EH (cell line): Measurements from ENCODE around the gene SARS1.
"Not testable (repeated sequence)": the region's sequence is repeated elsewhere in the genome, so short reads cannot be mapped to it uniquely, and the experiment has no call there.

ENCODE experiments used
- DNase-seq: peaks from one replicate; pipeline ENCODE4 v3.0.0-alpha.2; 2015; ENCODE audit warnings: low read depth

Gene SARS1

DNA sequence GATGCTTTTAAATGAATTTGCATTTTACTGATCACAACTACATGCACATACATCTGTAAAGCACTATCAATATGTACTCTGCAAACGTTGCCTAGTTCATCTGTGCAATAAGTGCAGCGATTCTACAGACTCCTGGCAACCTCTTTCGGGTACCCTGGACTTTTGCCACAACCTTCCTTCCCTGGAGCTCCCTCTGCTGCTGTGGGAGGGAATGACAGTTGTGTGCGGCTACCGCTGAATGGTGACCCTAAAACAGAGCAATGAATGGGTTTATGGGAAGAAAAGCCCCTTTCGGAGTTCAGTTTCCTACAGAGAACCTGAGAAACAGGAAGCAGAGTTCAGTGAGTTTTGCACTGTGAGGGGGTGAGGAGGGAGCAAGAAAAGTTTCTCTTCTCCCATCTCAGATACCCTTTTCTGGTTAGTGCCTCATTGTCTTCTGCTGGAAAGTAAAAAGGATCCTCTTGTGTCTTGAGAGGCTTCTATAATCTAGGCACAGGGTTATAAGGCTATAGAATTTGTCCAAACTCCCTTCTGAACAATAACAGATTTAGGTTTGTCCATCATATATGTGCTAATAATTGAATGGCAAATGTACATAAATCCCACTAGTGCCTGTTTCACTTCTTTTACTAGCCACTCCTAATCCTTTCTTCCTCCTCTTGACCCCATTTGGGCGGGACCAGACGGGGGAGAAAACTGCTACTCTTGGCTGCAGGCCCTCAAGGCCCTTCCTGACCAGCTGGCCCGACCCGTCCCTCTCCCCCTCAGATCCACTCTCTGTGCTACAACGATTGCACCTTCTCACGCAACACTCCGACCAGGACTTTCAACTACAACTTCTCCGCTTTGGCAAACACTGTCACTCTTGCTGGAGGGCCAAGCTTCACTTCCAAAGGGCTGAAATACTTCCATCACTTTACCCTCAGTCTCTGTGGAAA lies 19.8 kb upstream of the SARS1 start:
- no peak for DNase-seq

DNA sequence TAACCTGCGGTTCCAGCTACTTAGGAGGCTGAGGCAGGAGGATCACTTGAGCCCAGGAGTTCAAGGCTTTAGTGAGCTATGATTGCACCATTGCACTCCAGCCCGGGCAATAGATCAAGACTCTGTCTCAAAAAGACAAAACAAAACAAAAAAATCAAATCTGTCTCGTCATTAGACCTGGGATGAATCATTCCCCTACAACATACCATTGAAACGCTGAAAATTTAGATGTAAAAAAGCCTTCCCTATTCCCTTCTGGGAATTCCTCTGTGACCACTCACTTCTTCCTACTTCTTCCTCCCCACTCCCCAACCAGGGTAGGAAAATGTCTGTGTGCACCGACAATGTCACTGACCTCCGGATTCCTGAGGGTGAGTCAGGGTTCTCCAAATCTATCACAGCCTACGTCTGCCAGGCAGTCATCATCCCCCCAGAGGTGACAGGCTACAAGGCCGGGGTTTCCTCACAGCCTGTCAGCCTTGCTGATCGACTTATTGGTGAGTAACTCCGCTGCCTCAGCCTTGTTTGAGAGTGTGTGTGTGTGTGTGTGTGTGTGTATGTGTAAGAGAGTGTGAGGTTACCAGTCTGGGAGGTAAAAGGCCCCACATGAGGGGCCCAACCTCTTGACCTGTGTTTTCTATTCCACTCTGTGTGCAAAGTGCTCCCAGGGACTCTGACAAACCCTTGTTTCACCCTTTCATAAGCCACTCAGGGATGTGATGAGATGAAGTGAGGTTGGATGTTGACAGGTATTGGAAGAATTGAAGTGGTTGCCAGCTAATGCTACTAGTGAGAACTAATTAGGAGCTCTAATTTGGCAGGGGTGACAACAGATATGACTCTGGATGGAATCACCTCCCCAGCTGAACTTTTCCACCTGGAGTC lies 16.3 kb upstream of the SARS1 start:
- DNase-seq = peak; percentile 100

DNA sequence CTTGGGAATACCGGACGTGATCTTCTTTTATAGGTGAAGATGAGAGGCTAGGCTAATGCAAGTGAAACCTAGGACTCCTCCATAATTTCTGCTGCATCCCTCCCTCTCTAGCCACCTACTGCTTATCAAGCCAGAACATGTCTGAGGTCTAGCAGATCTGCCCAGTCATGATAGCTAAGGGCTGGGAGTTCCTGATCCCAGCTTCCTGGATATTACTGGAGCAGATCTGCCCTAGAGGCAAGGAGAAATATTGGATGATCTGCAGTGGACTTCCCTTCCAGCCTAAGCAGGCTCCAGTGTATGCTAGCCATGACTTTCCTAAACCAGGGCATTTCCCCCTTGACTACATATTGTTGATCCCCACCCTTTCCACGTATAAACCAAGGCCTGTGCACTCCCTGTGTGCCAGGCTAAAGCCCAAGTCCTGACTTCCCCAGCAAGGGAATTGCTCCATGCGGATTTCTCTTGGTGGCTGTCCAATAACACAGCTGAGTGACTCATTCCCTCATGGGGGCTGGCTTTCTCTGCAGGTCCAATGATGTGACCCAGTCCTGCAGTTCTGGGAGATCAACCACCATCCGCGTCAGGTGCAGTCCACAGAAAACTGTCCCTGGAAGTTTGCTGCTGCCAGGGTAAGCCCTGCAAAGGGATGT lies 15.5 kb upstream of the SARS1 start:
- DNase-seq = peak; percentile 91

DNA sequence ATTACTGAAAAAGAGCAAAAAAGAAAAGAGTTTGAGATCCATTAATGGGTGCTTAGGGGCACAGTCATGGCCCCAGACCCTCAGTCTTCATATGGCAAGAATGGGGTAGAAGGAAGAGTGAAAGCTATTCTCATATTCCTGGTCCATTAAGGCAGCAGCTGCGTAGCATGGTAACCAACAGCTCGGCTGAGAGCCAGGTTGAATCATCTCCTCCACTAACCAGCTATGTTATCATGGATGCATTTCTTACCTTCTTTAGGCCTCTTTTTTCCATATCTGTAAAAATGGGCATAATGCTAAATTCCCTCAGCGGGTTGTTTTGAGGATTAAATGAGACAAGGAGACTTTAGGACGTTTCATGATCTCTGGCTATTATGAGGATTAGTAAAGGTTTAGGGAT lies 15.0 kb upstream of the SARS1 start:
- DNase-seq = peak; percentile 33

DNA sequence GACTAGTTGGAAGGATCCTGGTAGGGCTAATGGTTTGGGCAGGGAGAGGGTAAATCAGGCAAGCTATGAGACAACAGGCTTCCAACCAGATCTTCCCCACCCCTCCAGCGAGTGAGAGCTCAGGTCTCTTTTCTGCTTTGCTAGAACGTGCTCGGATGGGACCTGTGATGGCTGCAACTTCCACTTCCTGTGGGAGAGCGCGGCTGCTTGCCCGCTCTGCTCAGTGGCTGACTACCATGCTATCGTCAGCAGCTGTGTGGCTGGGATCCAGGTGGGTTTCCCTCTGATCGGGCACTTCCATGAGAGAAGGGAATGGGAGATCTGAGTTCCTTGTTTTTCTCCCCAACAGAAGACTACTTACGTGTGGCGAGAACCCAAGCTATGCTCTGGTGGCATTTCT lies 14.0 kb upstream of the SARS1 start:
- DNase-seq = no peak

DNA sequence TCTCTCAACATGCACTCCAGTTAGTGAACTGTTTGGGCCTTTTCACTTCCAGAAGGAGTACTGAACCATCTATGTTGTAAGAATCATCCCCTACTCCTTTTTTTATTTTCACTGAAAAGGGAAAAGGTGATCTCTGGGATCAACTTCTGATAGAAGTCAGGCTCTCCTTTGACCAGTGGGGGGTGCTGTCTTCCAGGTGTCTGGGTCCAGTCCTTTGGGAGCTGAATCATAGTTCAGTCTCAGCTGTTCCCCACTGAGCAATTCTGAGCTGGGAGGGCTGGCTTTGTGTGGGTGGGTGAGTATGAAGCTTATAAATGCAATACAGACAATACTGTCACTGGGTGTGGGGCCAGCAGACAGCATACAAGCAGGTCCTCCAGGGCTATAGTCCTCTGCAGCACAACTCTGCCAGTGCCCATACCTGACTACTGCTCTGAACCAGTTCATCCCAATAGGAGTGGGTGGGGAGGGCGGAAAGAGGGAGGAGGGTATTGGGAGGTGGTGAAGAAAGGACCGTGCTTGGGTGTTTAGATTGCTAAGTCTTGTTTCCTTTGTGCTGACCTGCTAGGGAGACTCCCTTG lies 12.5 kb upstream of the SARS1 start:
- peak; percentile 80 for DNase-seq

DNA sequence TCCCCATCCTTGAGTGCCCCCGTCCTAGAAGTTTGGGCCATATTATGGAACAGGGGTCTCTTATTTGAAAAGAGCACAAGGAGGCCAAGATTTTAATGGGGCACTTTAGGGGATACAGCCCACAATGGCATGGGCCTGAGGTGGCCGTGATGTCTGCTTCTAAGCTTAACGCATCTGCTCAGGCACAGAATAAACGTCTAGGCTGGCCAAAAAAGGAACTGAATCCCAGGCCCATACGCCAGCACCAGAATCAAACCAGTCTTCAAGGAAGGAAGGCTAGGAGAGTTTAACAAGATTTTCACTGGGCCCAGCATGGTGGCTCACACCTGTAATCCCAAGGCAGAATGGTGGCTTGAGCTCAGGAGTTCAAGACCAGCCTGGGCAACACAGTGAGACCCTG lies 9.2 kb upstream of the SARS1 start:
- DNase-seq = no peak

DNA sequence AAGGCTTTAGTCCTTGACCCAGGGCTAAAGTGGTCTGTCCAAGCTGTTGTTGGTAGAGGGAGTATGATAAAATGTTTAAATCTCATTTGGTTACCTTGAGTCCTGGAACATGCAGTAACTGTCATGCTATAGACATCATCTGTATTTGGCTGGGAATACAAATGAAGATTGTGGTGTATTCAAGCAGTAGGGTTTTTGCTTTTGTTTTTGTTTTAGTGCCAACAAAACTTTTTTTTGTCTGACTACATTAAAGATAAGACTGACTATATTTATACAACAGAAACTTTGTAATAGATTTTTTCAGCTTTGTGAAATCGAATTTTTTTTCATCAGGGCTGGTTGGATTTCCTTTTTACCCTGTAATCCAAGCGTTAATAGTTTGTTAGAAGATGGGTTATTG lies 7.4 kb upstream of the SARS1 start:
- no peak for DNase-seq

DNA sequence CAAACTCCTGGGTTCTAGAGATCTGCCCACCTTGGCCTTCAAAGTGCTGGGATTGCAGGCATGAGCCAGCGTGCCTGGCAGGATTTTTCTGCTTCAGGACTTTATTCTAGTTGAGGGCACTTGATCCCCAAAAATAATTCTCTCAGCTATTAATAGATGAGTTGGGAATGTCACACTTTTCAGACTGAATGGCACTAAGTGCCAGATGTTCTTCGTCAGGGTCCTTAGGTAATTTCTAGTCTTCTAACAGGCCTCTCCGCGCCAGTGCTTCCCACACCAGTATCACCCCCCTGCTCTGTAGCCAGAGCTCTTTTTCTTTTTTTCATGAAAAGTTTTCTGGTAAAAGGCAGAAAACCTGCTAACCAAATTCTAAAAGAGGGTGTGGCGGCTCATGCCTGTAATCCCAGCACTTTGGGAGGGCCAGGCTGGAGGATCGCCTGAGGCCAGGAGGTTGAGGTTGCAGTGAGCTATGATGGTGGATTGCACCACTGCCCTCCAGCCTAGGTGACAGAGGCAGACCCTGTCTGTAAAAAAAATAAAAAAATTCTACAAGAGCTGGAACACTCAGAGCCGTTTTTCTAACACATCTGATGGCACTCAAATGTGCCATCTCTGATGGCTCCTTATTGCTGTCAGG lies 6.1 kb upstream of the SARS1 start:
- no peak for DNase-seq

DNA sequence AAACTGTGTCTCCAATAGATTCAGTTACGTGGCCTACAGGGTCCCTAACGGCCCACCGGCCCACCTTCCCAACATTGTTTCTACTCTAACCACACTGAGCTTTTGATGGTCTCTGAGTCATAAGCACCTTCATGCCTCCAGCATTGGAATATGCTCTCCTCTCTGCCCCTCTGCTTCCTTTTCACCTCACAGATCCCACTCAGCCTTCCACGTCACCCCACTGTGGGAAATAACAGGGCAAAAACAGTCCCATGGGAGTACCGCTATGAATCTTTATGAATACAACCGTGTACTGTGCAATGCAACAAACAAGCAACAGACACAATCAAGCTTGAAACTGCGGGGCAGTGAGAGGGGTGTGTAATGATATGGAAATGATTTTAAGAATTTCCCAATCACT lies 5.3 kb upstream of the SARS1 start:
- no peak for DNase-seq

DNA sequence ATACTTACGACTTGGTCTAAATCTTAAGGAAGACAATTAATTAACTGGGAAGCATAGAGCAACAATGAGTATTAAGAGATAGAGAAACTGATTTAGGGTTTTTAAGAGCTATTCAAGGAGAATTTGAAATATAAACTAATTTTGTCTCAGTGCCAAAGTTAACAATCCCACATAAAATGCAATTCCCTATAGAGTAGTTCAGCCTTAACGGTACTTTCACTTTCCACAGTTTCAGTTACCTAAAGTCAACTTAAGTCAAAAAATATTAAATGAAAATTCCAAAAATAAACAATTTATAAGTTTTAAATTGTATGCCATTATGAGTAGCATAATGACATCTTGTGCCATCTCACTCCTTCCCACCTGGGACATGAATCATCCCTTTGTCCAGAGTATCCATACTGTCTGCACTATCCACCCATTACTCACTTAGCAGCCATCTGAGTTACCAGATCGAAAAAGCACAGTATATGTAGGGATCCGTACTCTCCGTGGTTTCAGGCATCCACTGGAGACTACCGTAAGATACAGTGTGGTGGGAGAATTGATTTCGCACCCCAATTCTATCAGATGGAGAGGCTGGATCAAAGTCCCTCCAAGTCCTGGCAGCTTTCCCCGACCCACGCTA lies 4.8 kb upstream of the SARS1 start:
- no peak for DNase-seq

DNA sequence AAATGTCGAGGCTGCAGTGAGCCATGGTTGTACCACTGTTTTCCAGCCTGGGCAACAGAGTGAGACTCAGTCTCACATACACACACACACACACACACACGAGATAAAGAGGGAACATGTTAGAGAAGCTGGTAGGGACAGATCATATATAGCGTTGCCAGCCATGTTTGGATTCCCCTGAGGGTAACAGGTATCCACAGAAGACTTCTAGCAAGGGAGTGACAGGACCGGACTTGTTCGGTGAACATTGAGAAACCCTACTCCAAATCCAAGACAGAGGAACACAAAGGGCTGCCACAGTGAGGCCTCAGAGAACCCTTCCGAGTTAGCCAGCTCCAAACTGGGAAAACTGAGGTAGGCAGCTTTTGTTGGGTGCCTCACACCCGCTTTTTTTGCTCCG lies 3.7 kb upstream of the SARS1 start:
- DNase-seq = no peak

DNA sequence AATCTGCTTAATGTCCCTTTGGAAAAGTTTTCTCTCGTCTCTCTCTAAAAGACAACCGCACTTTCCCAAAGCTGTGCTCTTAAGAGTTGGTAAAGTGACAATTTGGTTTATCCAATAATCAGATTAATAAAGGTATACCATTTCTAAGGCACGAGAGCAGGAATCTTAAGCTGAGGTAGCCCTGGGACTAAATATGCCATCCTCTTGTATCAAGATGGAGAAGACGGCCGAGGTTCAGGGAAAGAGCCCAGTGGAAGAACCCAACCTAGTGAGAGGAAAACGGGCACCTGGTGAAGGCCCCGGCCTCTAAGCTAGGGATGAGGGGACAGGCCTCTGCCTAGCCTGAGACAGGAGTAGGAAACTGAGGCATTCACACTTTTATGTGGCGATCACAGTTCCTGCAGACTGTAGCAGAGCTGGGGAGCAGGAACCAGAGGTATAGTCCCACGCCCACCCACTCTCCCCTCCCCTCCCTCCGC lies 334 bp upstream of the SARS1 start:
- no peak for DNase-seq

DNA sequence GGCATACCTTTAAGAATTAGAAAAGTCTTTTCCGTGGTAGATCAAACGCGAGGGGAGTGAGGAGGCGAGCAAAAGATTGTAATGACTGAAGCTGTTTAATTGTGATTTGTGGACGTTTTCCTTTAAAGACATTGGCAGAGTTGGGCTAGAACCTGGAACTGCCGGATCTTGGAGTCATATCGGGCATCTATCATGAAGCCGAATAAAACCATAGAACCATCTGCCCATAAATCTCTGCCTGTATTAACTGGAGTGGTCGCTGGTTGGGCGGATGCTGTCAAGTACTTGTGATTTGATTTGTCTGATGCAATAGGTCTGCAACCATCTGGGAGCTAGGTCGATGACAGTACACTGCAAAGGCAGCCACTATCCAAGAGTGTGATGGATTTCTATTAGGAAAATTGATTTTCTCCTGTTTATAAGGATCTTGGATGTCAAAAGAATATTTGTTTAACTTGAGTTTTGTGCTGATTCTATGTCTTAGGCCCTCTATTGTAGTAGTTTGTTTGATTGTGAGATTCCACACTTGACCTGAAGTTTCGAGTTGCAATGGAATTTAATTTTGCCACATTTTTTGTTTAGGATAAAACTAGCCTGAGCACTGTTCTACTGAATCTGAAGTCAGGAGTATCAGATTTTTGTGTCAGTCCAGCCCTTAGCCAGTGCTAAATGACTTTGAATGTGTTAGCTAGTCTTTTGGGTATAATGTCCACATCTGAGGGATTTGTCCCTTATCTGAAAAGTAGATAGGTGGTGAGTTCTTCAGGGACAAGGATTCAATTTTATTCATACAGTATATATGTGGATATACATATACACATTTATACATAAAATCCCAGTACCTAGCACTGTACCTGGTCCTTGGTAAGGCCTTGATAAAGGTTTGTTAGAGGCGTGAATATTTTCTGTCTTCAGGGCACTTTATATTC lies 1.2 kb downstream of the SARS1 start:
- peak; percentile 96 for DNase-seq

DNA sequence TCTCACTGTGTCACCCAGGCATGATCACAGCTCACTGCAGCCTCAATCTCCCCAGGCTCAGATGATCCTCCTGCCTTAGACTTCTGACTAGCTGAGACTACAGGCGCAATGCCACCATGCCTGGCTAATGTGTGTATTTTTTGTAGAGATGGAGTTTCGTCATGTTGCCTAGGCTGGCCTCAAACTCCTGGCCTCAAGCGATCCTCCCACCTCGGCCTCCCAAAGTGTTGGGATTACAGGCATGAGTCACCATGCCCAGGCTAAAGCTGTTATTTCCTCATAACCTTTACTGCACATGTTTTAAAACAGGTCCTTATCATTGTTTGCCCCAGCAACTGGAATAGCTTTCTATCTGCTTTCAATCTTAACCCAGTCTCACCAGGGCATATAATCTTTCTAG lies 2.9 kb downstream of the SARS1 start:
- DNase-seq = no peak

DNA sequence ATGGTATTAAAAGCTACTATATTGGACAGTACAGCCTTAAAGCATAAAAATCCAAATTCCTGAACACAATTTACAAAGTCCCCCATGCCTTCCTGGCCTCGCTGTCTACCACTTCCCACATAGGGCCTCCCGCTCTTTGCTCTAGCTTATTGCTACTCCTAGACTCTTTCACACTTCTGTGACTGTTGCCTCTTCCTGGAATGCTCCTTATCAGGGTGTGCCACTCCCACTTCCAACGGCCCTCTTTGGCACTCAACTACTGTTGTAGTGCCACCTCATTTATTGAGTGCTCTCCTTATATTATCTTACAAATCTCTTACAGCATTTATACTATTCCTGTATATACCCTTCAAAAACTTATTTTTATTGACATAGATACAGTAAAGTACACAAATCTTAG lies 4.8 kb downstream of the SARS1 start:
- DNase-seq = no peak

DNA sequence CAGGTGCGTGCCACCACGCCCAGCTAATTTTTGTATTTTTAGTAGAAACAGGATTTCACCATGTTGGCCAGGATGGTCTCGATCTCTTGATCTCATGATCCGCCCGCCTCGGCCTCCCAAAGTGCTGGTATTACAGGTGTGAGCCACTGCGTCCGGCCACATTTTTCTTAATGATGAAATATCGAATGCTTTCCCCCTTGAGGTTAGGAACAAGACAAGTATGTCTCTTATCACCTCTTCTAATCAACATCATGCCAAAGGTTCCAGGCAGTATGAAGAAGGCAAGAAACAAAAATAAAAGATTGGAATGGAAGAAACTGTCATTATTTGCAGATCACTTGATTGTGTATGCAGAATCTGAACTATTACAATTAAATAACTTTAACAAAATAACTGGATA lies 7.5 kb downstream of the SARS1 start:
- DNase-seq = not testable (repeated sequence)

DNA sequence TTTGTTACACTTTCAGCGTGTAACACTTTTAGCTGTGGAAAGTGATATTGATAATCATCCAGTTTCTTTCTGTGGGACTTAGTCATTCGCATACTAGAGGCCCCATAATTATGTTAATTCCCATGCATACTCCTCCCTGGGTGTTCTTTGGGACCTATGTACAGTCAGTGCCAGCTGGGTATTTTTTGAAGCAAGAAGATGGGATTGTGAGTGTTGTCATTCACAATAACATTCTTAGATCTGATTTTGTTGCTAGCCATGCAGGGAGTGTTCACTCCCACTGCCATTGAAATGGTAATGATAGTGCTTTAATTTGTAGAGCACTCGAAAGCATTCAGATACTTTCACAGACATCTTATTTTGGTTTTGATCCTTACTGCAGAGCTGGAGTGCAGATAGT lies 11.6 kb downstream of the SARS1 start:
- no peak for DNase-seq

DNA sequence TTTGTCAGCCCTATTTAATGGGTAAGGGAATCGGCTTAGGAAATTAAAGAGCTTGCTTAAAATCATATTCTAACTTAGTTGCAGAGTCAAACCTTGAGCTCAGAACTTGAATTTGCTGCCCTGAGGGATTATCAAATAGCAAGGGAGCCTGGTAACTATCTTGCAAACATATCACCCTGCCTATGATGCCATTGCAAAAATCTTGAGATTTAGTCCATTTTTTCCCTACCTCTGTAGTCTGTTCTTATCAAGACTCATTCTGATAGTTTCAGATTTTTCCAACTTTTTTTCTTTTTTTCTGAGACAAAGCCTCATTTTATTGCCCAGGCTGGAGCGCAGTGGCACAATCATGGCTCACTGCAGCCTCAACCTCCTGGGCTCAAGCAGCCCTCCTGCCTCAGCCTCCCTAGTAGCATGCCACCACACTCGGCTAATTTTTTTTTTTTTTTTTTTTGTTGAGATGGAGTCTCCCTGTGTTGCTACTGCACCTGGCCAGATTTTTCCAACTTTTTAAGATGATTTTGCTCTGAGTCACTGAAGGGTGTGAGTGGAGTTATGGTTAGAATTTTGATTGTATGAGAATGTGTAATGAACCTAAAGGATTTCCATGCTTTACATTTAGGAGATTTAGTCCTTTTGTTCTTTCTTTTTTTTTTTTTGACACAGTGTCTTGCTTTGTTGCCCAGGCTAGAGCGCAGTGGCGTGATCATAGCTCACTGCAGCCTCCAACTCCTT lies 12.2 kb downstream of the SARS1 start:
- peak; percentile 26 for DNase-seq
